ENCODE data around the gene PELI2. TPM values are rescaled to one million over a fixed set of nuclear protein-coding genes. Genes with fewer than 3 reads are reported as not detected.

PELI2 gene, protein sequence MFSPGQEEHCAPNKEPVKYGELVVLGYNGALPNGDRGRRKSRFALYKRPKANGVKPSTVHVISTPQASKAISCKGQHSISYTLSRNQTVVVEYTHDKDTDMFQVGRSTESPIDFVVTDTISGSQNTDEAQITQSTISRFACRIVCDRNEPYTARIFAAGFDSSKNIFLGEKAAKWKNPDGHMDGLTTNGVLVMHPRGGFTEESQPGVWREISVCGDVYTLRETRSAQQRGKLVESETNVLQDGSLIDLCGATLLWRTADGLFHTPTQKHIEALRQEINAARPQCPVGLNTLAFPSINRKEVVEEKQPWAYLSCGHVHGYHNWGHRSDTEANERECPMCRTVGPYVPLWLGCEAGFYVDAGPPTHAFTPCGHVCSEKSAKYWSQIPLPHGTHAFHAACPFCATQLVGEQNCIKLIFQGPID
- total RNA-seq (2014; rRNA removed; shearing (Covaris generic)) (23.7 and 24.5 TPM in 2 replicates), polyA plus RNA-seq (2016; fragmentation: Nextera tagmentation; extraction: Ambion mirVana) (7.9 and 8.0 TPM in 2 replicates)
- long read RNA-seq, full-length matches to known transcripts = 1 of 5 reads
- long read RNA-seq, partial matches to known transcripts = 0 of 5 reads
- long read RNA-seq, other reads (novel, unspliced or antisense) = 4 of 5 reads

DNA sequence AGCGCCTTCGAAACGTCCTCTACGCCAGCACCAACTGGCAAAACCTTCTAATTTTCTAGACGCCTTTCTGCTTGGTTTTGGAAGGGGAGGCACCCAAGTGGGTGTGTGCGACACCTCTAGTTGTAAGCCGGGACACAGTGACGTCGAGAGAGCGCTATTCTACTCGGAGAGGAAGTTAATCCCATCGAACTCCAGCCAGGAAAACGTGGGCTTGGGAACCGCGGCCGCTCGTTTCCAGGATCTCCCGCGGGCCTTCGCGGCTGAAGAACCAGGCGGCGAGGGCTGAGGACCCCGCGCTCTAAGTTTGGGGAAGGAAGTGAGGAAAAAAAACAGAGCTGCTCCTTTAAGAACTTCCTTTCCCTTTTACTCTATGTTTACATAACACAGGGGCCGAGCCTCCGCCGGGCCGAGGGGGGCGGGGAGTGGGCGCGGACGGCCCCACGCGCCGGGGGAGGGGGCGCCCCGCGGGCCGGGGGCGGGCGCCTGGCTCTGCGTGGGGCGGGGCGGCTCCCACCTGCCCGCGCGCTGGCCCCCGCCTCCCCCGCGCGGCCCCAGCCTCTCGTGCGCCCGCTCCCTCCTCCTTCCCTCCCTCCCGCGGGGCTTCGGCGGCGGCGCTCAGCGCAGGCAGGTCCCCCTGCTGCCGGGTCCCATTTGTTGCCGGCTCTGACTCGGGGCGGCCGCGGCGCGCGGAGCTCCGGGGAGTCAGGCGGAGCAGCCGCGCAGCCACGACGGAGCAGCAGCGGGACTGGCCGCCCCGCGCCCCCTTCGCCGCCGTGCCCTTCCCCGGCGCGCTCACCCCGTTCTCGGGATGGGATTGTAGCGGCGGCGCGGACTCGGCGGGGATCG is at the start of gene PELI2:
Gene PELI2 (plus strand): TSS at position 647 of the 846 bp plus-strand sequence. CDS start 250 bp downstream, outside the sequence.
- Histone ChIP-seq H3K27me3 (ENCODE audit: insufficient read depth) (peaks cover 23% of the 10 kb centered on the region), H3K79me2 (replicated peaks; ENCODE audit: insufficient read depth) (peaks cover 37% of the 10 kb centered on the region), H2AFZ (peak within 1 kb of the TSS; percentile 99), H3K27ac (ENCODE audit: low read depth) (peak within 1 kb of the TSS; percentile 86), H4K20me1 (replicated peaks; ENCODE audit: insufficient read depth) (peaks cover 24% of the 10 kb centered on the region), H3K4me2 (peak within 1 kb of the TSS; percentile 83), H3K36me3 (ENCODE audit: insufficient read depth) (no peaks in the 10 kb centered on the region), H3K9me2 (ENCODE audit: insufficient read depth) (no peaks in the 10 kb centered on the region), H3F3A (replicated peaks; ENCODE audit: low read depth) (no peaks in the 10 kb centered on the region), H3K4me3 (peak within 1 kb of the TSS; percentile 94), H3K4me1 (ENCODE audit: insufficient read depth) (peaks cover 30% of the 10 kb centered on the region)
- Mint-ChIP-seq H3K36me3 (ENCODE audit: low read depth) (no peaks in the 10 kb centered on the region), H3K9me3 (no peaks in the 10 kb centered on the region), H3K27ac (peak within 1 kb of the TSS; percentile 91), H3K4me3 (peak within 1 kb of the TSS; percentile 93), H3K4me1 (peaks cover 38% of the 10 kb centered on the region), H3K27me3 (ENCODE audit: insufficient read depth, low read depth, poor library complexity) (peaks cover 9% of the 10 kb centered on the region)
- ATAC-seq (peak; percentile 56), DNase-seq (ENCODE audit: low spot score) (peak; percentile 84)
- TF ChIP-seq, protein P1, sequence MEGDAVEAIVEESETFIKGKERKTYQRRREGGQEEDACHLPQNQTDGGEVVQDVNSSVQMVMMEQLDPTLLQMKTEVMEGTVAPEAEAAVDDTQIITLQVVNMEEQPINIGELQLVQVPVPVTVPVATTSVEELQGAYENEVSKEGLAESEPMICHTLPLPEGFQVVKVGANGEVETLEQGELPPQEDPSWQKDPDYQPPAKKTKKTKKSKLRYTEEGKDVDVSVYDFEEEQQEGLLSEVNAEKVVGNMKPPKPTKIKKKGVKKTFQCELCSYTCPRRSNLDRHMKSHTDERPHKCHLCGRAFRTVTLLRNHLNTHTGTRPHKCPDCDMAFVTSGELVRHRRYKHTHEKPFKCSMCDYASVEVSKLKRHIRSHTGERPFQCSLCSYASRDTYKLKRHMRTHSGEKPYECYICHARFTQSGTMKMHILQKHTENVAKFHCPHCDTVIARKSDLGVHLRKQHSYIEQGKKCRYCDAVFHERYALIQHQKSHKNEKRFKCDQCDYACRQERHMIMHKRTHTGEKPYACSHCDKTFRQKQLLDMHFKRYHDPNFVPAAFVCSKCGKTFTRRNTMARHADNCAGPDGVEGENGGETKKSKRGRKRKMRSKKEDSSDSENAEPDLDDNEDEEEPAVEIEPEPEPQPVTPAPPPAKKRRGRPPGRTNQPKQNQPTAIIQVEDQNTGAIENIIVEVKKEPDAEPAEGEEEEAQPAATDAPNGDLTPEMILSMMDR (conservative IDR thresholded peaks at IDR 0.05; ENCODE audit: low read depth in 2 of 2) = no peak
- TF ChIP-seq CREB1 (CRISPR knock-in tag; IDR thresholded peaks at IDR 0.05; ENCODE audit: low read depth) (peak; percentile 69; the same call in 1 of the 2 replicates), POLR2AphosphoS5 (IDR thresholded peaks at IDR 0.05; ENCODE audit: low read depth) (peak; percentile 17)

DNA sequence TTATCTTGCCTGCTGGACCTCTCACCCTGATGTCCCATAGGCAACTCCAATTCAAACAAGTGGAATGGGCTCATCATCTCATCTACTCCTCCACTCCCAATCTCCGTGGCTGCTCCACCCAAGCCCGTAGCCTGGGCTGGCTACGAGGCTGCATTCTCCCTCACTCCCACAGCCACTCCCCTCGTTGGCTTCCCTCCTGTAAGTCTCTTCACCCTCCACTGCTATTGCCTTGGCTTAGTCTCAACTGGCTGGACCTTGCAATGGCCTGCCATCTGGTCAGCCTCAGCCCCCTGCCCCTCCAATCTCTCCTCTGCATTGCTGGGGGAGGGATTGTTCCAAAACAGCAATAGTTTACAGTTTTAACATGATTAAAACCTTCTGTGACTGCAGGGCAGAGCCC is 44.4 kb upstream of the PELI2 start:
- Histone ChIP-seq H3K27me3 (ENCODE audit: insufficient read depth) (no peaks in the 10 kb centered on the region), H3K9me2 (ENCODE audit: insufficient read depth) (peaks cover 16% of the 10 kb centered on the region), H3K27ac (ENCODE audit: low read depth) (no peak overlapping the region), H3K79me2 (replicated peaks; ENCODE audit: insufficient read depth) (no peaks in the 10 kb centered on the region), H3K4me1 (ENCODE audit: insufficient read depth) (no peaks in the 10 kb centered on the region), H2AFZ (no peak overlapping the region), H3K4me2 (no peak overlapping the region), H4K20me1 (replicated peaks; ENCODE audit: insufficient read depth) (no peaks in the 10 kb centered on the region), H3K4me3 (no peak overlapping the region), H3K36me3 (ENCODE audit: insufficient read depth) (no peaks in the 10 kb centered on the region), H3F3A (replicated peaks; ENCODE audit: low read depth) (no peaks in the 10 kb centered on the region)
- H3K9me3 Mint-ChIP-seq = no peaks in the 10 kb centered on the region
- H3K27me3 Mint-ChIP-seq (ENCODE audit: insufficient read depth, low read depth, poor library complexity) = no peaks in the 10 kb centered on the region
- DNase-seq (ENCODE audit: low spot score) (no peak), ATAC-seq (no peak)
- no peak overlapping the region for H3K27ac Mint-ChIP-seq
- TF ChIP-seq EZH2 (IDR thresholded peaks at IDR 0.05; ENCODE audit: low read depth, unreplicated experiment) = no peak
- TF ChIP-seq CREB1 (CRISPR knock-in tag; IDR thresholded peaks at IDR 0.05; ENCODE audit: low read depth) = no peak
- TF ChIP-seq, protein P2, sequence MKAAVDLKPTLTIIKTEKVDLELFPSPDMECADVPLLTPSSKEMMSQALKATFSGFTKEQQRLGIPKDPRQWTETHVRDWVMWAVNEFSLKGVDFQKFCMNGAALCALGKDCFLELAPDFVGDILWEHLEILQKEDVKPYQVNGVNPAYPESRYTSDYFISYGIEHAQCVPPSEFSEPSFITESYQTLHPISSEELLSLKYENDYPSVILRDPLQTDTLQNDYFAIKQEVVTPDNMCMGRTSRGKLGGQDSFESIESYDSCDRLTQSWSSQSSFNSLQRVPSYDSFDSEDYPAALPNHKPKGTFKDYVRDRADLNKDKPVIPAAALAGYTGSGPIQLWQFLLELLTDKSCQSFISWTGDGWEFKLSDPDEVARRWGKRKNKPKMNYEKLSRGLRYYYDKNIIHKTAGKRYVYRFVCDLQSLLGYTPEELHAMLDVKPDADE (IDR thresholded peaks at IDR 0.05) = no peak
- TF ChIP-seq ZNF331 (CRISPR knock-in tag; IDR thresholded peaks at IDR 0.05; ENCODE audit: low read depth) = no peak
- TF ChIP-seq NANOG (IDR thresholded peaks at IDR 0.05; ENCODE audit: borderline replicate concordance) = no peak
- TF ChIP-seq, protein P1 (conservative IDR thresholded peaks at IDR 0.05; ENCODE audit: low read depth in 2 of 2) = no peak
- no peak for TF ChIP-seq ZNF114 (CRISPR knock-in tag; IDR thresholded peaks at IDR 0.05)
- TF ChIP-seq POLR2AphosphoS5 (IDR thresholded peaks at IDR 0.05; ENCODE audit: low read depth) = no peak
- H3K4me3 Mint-ChIP-seq = no peak overlapping the region
- H3K36me3 Mint-ChIP-seq (ENCODE audit: low read depth) = no peaks in the 10 kb centered on the region
- H3K4me1 Mint-ChIP-seq = no peaks in the 10 kb centered on the region

Data from GM23338 (cell line).